ENCODE data around the gene GIGYF2.

The GIGYF2 gene

DNA sequence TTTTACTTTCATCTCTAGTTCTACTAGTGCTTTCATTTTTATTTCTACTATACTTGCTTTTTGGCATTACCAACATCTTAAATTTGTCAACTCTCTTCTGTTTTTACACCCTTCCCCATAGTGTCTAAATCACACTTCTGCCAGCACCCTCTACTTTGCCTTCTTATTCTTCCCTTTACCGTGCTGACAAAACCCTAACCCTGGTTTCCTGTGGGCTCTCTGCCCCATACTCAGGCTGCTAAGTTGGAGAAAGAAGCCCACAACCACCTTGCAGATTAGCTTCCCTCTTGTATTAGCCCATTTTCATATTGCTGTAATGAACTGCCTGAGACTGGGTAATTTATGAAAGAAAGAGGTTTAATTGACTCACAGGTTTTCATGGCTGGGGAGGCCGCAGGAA is 24.8 kb downstream of the GIGYF2 start (continued):
- TF ChIP-seq, protein P1, sequence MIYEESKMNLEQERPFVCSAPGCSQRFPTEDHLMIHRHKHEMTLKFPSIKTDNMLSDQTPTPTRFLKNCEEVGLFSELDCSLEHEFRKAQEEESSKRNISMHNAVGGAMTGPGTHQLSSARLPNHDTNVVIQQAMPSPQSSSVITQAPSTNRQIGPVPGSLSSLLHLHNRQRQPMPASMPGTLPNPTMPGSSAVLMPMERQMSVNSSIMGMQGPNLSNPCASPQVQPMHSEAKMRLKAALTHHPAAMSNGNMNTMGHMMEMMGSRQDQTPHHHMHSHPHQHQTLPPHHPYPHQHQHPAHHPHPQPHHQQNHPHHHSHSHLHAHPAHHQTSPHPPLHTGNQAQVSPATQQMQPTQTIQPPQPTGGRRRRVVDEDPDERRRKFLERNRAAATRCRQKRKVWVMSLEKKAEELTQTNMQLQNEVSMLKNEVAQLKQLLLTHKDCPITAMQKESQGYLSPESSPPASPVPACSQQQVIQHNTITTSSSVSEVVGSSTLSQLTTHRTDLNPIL (CRISPR knock-in tag; IDR thresholded peaks at IDR 0.05; ENCODE audit: low read depth) = no peak
- TF ChIP-seq ZFP30 (CRISPR knock-in tag; IDR thresholded peaks at IDR 0.05) (no peak), ZNF565 (CRISPR knock-in tag; conservative IDR thresholded peaks at IDR 0.05; ENCODE audit: low read depth) (no peak), CSDC2 (CRISPR knock-in tag; IDR thresholded peaks at IDR 0.05) (no peak), ISL1 (CRISPR knock-in tag; IDR thresholded peaks at IDR 0.05) (no peak)
- TF ChIP-seq, protein P2, sequence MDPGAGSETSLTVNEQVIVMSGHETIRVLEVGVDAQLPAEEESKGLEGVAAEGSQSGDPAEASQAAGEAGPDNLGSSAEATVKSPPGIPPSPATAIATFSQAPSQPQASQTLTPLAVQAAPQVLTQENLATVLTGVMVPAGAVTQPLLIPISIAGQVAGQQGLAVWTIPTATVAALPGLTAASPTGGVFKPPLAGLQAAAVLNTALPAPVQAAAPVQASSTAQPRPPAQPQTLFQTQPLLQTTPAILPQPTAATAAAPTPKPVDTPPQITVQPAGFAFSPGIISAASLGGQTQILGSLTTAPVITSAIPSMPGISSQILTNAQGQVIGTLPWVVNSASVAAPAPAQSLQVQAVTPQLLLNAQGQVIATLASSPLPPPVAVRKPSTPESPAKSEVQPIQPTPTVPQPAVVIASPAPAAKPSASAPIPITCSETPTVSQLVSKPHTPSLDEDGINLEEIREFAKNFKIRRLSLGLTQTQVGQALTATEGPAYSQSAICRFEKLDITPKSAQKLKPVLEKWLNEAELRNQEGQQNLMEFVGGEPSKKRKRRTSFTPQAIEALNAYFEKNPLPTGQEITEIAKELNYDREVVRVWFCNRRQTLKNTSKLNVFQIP (CRISPR knock-in tag; IDR thresholded peaks at IDR 0.05; ENCODE audit: borderline replicate concordance, low read depth) = no peak

DNA sequence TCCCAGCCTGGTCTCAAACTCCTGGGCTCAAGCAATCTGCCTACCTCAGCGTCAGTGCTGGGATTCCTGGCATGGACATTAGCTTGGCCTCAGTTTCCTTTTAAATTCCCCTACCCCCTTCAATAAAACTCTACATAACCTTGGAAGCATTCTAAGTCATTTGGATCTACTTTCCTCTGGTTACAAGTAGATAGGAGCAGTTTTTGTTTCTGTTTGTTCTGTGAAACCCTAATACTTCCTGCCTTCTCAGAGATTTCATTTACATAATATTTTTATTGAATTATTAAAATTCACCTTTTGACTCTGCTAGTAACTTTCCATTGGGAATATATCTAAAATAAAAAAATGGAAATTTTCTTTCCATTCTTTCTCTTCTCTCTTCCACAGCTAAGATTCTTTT is 25.9 kb downstream of the GIGYF2 start:
- ATAC-seq = no peak
- no peak for TF ChIP-seq ZFP30 (CRISPR knock-in tag; IDR thresholded peaks at IDR 0.05)
- no peak for TF ChIP-seq RARB (CRISPR knock-in tag; IDR thresholded peaks at IDR 0.05)

DNA sequence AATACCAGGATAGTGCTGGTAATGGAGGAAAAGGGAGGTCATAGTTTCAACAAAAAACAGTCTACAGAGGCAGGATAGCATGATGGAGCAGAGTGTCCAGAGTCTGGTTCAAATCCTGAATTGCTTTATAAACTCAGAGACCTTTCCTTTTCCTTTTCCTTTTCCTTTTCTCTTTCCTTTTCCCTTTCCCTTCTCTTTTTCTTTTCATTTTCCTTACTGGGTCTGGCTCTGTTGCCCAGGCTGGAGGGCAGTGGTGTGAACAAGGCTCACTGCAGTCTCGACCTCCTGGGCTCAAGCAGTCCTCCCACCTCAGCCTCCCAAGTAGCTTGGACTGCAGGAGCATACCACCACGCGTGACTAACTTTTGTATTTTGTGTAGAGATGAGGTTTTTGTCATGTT is 31.7 kb downstream of the GIGYF2 start:
- no peak for ATAC-seq
- no peak for TF ChIP-seq GLIS3 (CRISPR knock-in tag; IDR thresholded peaks at IDR 0.05)
- TF ChIP-seq, protein P1 (CRISPR knock-in tag; IDR thresholded peaks at IDR 0.05; ENCODE audit: low read depth) = no peak

DNA sequence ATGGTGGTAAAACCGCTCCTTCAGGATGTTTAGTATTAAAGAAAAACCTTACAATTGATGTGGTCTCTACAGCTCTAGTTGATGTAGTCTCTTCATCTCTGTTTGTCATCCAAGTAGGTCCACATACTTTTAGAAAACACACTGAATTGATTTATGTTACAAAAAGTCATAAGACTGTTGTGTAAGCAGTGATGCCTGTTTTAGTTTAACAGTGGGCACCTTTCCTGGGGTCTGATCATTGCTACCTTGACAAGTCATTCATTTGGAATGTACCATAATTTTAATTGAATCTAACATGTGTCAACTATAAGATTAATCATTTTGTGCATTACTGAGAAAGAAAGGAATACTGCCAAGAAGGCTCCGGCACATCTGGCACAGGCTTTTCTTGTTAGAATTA is 34.3 kb downstream of the GIGYF2 start:
- no peak for TF ChIP-seq SNAI2 (CRISPR knock-in tag; IDR thresholded peaks at IDR 0.05)
- TF ChIP-seq TCF4 (CRISPR knock-in tag; IDR thresholded peaks at IDR 0.05; ENCODE audit: borderline replicate concordance) = no peak
- TF ChIP-seq ZNF565 (CRISPR knock-in tag; conservative IDR thresholded peaks at IDR 0.05; ENCODE audit: low read depth) = no peak
- TF ChIP-seq TOX (CRISPR knock-in tag; IDR thresholded peaks at IDR 0.05; ENCODE audit: borderline replicate concordance) = no peak
- peak; percentile 33; the same call in 1 of the 2 replicates for TF ChIP-seq ISL1 (CRISPR knock-in tag; IDR thresholded peaks at IDR 0.05)
- ATAC-seq = peak; percentile 83

DNA sequence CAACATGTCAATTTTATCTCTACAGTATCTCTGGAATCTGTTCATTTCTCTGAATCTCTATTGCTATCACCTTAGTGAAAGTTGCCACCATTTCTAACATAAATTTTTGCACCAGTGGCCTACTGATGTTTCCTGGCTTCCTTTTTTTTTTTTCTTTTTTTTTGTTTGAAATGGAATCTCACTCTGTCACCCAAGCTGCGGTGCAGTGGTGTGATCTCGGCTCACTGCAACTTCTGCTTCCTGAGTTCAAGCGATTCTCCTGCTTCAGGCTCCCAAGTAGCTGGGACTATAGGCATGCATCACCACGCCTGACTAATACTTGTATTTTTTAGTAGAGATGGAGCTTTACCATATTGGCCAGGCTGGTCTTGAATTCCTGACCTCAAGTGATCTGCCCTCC is 44.2 kb downstream of the GIGYF2 start:
- ATAC-seq = no peak
- TF ChIP-seq, protein P3, sequence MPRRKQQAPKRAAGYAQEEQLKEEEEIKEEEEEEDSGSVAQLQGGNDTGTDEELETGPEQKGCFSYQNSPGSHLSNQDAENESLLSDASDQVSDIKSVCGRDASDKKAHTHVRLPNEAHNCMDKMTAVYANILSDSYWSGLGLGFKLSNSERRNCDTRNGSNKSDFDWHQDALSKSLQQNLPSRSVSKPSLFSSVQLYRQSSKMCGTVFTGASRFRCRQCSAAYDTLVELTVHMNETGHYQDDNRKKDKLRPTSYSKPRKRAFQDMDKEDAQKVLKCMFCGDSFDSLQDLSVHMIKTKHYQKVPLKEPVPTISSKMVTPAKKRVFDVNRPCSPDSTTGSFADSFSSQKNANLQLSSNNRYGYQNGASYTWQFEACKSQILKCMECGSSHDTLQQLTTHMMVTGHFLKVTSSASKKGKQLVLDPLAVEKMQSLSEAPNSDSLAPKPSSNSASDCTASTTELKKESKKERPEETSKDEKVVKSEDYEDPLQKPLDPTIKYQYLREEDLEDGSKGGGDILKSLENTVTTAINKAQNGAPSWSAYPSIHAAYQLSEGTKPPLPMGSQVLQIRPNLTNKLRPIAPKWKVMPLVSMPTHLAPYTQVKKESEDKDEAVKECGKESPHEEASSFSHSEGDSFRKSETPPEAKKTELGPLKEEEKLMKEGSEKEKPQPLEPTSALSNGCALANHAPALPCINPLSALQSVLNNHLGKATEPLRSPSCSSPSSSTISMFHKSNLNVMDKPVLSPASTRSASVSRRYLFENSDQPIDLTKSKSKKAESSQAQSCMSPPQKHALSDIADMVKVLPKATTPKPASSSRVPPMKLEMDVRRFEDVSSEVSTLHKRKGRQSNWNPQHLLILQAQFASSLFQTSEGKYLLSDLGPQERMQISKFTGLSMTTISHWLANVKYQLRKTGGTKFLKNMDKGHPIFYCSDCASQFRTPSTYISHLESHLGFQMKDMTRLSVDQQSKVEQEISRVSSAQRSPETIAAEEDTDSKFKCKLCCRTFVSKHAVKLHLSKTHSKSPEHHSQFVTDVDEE (CRISPR knock-in tag; IDR thresholded peaks at IDR 0.05) = no peak
- no peak for TF ChIP-seq ARNTL (CRISPR knock-in tag; IDR thresholded peaks at IDR 0.05; ENCODE audit: borderline replicate concordance, low read depth)
- TF ChIP-seq ISL1 (CRISPR knock-in tag; IDR thresholded peaks at IDR 0.05) = no peak
- TF ChIP-seq ZFP3 (CRISPR knock-in tag; IDR thresholded peaks at IDR 0.05) = no peak
- TF ChIP-seq ZC3H10 (CRISPR knock-in tag; IDR thresholded peaks at IDR 0.05) = no peak
- no peak for TF ChIP-seq ZNF70 (CRISPR knock-in tag; IDR thresholded peaks at IDR 0.05)
- no peak for TF ChIP-seq ZNF565 (CRISPR knock-in tag; conservative IDR thresholded peaks at IDR 0.05; ENCODE audit: low read depth)
- TF ChIP-seq TCF4 (CRISPR knock-in tag; IDR thresholded peaks at IDR 0.05; ENCODE audit: borderline replicate concordance) = no peak
- TF ChIP-seq TOX (CRISPR knock-in tag; IDR thresholded peaks at IDR 0.05; ENCODE audit: borderline replicate concordance) = no peak
- TF ChIP-seq, protein P2 (CRISPR knock-in tag; IDR thresholded peaks at IDR 0.05; ENCODE audit: borderline replicate concordance, low read depth) = no peak
- TF ChIP-seq, protein P1 (CRISPR knock-in tag; IDR thresholded peaks at IDR 0.05; ENCODE audit: low read depth) = no peak

Measured in SK-N-SH treated with all-trans-retinoic acid at 6 μM for 48 hours (cell line).